OCI-LY1 (cell line): Measurements from ENCODE around the gene TNFAIP3.

Source experiments
- EZH2 ChIP-seq: fragments of 200-600 bp; sonication (generic), shearing (Covaris generic); IDR thresholded peaks from 2 replicates; pipeline ENCODE4 v1.8.0; 2017; ENCODE audit warnings: borderline replicate concordance, mixed run types, mild to moderate bottlenecking, antibody characterized with exemption, low read length, moderate library complexity, mixed read lengths
- TF ChIP-seq, protein P1 (sequence below): fragments of 200-600 bp; sonication (generic), shearing (Covaris generic); IDR thresholded peaks from 2 replicates; pipeline ENCODE4 v1.5.1; 2017; ENCODE audit warnings: mild to moderate bottlenecking, antibody characterized with exemption, low read length, moderate library complexity, mixed read lengths

DNA sequence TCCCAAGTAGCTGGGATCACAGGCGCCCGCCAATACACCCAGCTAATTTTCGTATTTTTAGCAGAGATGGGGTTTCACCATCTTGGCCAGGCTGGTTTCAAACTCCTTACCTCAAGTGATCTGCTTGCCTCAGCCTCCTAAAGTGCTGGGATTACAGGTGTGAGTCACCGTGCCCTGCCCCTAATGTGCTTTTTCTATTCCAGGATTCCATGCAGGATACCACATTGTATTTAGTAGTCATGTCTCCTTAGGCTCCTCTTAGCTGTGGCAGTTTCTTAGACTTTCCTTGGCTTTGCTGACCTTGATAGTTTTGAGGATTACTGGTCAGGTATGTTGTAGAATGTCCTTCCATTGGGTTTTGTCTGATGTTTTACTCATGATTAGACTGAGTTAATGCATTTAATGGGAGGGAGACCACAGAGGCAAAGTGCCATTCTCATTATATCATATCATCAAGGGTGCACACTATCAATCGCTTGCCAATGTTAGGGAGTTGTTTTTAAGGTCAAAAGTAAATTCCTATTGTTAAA lies 39.6 kb upstream of the TNFAIP3 start:
- TF ChIP-seq, protein P1, sequence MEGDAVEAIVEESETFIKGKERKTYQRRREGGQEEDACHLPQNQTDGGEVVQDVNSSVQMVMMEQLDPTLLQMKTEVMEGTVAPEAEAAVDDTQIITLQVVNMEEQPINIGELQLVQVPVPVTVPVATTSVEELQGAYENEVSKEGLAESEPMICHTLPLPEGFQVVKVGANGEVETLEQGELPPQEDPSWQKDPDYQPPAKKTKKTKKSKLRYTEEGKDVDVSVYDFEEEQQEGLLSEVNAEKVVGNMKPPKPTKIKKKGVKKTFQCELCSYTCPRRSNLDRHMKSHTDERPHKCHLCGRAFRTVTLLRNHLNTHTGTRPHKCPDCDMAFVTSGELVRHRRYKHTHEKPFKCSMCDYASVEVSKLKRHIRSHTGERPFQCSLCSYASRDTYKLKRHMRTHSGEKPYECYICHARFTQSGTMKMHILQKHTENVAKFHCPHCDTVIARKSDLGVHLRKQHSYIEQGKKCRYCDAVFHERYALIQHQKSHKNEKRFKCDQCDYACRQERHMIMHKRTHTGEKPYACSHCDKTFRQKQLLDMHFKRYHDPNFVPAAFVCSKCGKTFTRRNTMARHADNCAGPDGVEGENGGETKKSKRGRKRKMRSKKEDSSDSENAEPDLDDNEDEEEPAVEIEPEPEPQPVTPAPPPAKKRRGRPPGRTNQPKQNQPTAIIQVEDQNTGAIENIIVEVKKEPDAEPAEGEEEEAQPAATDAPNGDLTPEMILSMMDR: no peak
- TF ChIP-seq EZH2: no peak
